ENCODE measurements around the gene EPC1.
"Not testable (repeated sequence)": the region's sequence is repeated elsewhere in the genome, so short reads cannot be mapped to it uniquely, and the experiment has no call there.

Gene EPC1

DNA sequence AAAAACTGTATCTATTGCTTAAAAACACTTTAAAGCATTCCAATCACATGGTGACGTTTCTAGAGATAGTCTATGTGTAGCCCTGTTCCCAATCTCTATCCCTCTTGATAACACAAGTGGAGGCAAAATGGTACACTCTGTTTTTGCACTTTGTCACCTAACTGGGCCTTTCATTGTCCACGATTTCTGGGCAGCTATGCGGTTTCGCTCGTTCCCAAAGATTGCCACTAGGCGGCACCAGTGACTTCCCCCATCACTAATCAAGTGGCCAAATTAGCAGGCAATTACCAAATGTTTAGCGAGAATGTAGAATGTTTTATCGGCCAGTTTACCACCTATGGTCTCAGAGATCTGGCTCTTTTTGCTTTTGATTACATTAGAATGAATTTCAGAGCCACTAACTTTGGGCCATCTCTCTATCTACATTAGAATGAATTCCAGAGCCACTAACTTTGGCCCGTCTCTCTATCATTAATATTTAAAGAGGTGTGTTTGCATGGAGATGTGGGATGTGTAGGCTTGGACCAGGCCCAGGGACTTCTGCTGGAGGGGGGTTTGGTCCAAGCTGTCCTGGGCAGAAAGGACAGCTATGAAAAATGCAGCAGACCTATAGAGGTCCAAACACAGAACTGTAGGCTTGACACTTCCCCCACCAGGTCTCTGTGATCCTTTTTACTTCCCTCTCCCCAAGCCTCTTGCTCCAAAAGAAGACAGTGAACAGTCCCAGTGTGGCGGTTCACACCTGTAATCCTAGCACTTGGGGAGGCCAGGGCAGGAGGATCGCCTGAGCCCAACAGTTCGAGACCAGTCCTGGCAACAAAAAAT, 90.1 kb downstream of the EPC1 start:
- peak; percentile 70 to 84 (median 79) for DNase-seq
- no peaks in the 10 kb centered on the region for H3K9me3 ChIP-seq (ENCODE audit: control extremely low read depth in 1 of 5, control insufficient read depth in 4 of 5, insufficient read depth in 2 of 5, low read depth in 1 of 5, low read length in 4 of 5)
- CTCF ChIA-PET, result interaction anchor here (0.6 to 4.5 kb wide), 15 partner anchors 9 to 752 kb away, joined by 3 to 20 read pairs (median 3); no protein-coding TSS in a partner anchor
- 20% methylated on average over 9 of the region's 12 CpGs for WGBS (ENCODE audit: insufficient coverage)
- no peaks in the 10 kb centered on the region for H3K36me3 ChIP-seq (ENCODE audit: control insufficient read depth in 4 of 4, insufficient read depth in 4 of 4, low read length in 3 of 4)
- H3K4me1 ChIP-seq (ENCODE audit: control extremely low read depth in 1 of 4, control insufficient read depth in 4 of 4, insufficient read depth in 4 of 4, low read length in 3 of 4), result peaks cover 0 to 2% (median 0%) of the 10 kb centered on the region in 4 experiments
- H3K4me3 ChIP-seq (ENCODE audit: control insufficient read depth in 1 of 7, extremely low read depth in 1 of 7, insufficient read depth in 4 of 7, low read depth in 2 of 7, low read length in 6 of 7), result peak overlapping the region in 2 of 7 experiments; percentile 16 to 34
- POLR2A ChIA-PET, result no interaction called here
- no peak overlapping the region for H3K27ac ChIP-seq (ENCODE audit: insufficient read depth in 1 of 2, low read depth in 1 of 2, low read length in 2 of 2, poor library complexity in 1 of 2, severe bottlenecking in 2 of 2)
- H3K27me3 ChIP-seq (replicated peaks in 2 of 5; ENCODE audit: control insufficient read depth in 4 of 5, insufficient read depth in 5 of 5, low read length in 4 of 5), result no peaks in the 10 kb centered on the region

DNA sequence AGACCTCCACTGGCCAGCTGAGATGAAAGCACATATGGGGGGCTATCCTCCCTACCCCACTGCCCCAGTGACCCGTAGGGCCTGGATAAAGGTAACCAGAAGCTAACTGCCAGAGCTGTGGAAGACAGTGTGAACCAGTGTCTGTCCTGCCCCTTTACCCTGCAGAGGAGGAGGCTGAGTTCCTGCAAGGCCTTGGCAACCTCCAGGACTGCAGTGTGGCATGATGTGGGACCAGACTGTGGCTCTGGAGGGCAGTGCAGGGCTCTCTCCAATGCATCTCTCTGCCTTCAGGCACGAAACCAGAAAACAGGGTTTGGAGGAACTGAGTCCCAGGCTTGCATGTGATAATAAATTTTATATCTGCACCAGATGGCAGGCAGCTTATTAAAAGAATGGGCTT, 93.1 kb downstream of the EPC1 start:
- Histone ChIP-seq H3K9me3 (ENCODE audit: control extremely low read depth in 1 of 5, control insufficient read depth in 4 of 5, insufficient read depth in 2 of 5, low read depth in 1 of 5, low read length in 4 of 5) (no peaks in the 10 kb centered on the region), H3K4me3 (ENCODE audit: control insufficient read depth in 1 of 7, extremely low read depth in 1 of 7, insufficient read depth in 4 of 7, low read depth in 2 of 7, low read length in 6 of 7) (no peak overlapping the region), H3K36me3 (ENCODE audit: control insufficient read depth in 4 of 4, insufficient read depth in 4 of 4, low read length in 3 of 4) (no peaks in the 10 kb centered on the region), H3K4me1 (ENCODE audit: control extremely low read depth in 1 of 4, control insufficient read depth in 4 of 4, insufficient read depth in 4 of 4, low read length in 3 of 4) (peaks cover 0 to 2% (median 0%) of the 10 kb centered on the region in 4 experiments), H3K27ac (ENCODE audit: insufficient read depth in 1 of 2, low read depth in 1 of 2, low read length in 2 of 2, poor library complexity in 1 of 2, severe bottlenecking in 2 of 2) (no peak overlapping the region), H3K27me3 (replicated peaks in 2 of 5; ENCODE audit: control insufficient read depth in 4 of 5, insufficient read depth in 5 of 5, low read length in 4 of 5) (no peaks in the 10 kb centered on the region)
- CTCF ChIA-PET, result interaction anchor here (0.7 to 4.5 kb wide), 5 partner anchors 9 to 123 kb away, joined by 3 to 20 read pairs (median 3); no protein-coding TSS in a partner anchor
- 90% methylated on average over 1 of the region's 2 CpGs for WGBS (ENCODE audit: insufficient coverage)
- POLR2A ChIA-PET, result no interaction called here
- no peak for DNase-seq

DNA sequence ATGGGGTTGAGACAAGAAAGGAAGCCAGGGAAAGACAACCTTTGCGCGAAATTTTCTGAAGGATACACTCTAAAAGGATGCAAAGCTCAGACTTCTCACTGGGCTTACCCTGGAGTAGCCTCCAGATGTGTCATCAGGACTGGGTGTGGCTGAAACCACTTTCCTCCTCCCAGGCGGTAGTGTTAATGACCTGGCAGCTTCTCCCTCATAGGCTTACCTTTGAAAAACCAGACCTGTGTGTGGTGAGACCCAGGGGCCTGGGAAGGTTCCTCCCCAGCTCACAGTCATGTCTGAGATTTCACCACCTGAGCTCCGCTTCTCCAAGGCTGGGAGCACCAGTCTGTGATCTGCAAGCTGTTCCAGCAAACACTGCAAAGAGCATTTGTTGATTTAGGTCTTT, 93.7 kb downstream of the EPC1 start:
- WGBS (ENCODE audit: insufficient coverage), result 100% methylated on average over 4 of the region's 4 CpGs
- ChIA-PET CTCF (interaction anchor here (0.7 to 1.2 kb wide), 3 partner anchors 9 to 124 kb away, joined by 3 read pairs; no protein-coding TSS in a partner anchor), POLR2A (no interaction called here)
- no peak overlapping the region for H3K27ac ChIP-seq (ENCODE audit: insufficient read depth in 1 of 2, low read depth in 1 of 2, low read length in 2 of 2, poor library complexity in 1 of 2, severe bottlenecking in 2 of 2)
- H3K27me3 ChIP-seq (replicated peaks in 2 of 5; ENCODE audit: control insufficient read depth in 4 of 5, insufficient read depth in 5 of 5, low read length in 4 of 5), result no peaks in the 10 kb centered on the region
- no peaks in the 10 kb centered on the region for H3K9me3 ChIP-seq (ENCODE audit: control extremely low read depth in 1 of 5, control insufficient read depth in 4 of 5, insufficient read depth in 2 of 5, low read depth in 1 of 5, low read length in 4 of 5)
- no peaks in the 10 kb centered on the region for H3K36me3 ChIP-seq (ENCODE audit: control insufficient read depth in 4 of 4, insufficient read depth in 4 of 4, low read length in 3 of 4)
- H3K4me3 ChIP-seq (ENCODE audit: control insufficient read depth in 1 of 7, extremely low read depth in 1 of 7, insufficient read depth in 4 of 7, low read depth in 2 of 7, low read length in 6 of 7), result no peak overlapping the region
- peaks cover 0 to 2% (median 0%) of the 10 kb centered on the region in 4 experiments for H3K4me1 ChIP-seq (ENCODE audit: control extremely low read depth in 1 of 4, control insufficient read depth in 4 of 4, insufficient read depth in 4 of 4, low read length in 3 of 4)
- no peak for DNase-seq

DNA sequence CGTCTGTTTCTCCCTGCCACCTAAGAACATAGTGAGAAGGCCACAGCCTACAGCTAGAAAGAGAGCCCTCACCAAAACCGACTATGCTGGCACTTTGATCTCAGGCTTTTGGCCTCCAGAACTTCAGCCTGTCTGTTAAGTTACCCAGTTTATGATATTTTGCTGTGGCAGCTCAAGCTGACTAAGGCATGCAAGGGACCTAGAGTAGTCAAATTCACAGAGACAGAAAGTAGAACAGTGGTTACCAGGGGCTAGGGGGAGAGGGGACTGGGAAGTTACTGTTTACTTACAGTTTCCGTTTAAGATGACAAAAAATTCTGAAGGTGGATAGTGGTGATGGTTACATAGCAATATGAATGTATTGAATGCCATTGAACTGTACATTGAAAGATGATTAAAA, 96.5 kb downstream of the EPC1 start:
- no CpG with 5 or more reads among the region's 3 CpGs for WGBS (ENCODE audit: insufficient coverage)
- POLR2A ChIA-PET, result interaction anchor here (0.6 kb wide), 1 partner anchor 15 kb away, joined by 3 read pairs; no protein-coding TSS in a partner anchor

DNA sequence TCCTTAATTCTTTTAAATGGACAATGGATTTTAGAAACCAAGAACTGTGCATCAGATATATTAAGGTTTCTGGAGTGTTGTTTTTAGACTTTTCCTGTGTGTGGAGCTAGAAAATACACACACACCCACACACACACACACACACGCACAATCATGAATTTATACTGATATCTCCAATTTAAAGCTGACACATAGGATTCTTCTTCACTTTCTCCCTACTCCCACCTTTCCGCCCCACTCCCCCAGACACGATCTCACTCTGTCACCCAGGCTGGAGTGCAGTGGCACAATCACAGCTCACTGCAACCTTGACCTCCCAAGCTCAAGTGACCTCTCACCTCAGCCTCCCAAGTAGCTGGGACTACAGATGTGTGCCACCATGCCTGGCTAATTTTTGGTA, 100.3 kb downstream of the EPC1 start:
- 100% methylated on average over 2 of the region's 3 CpGs for WGBS (ENCODE audit: insufficient coverage)
- POLR2A ChIA-PET, result interaction anchor here (0.5 kb wide), 1 partner anchor 61 kb away, joined by 3 read pairs; no protein-coding TSS in a partner anchor
- no peaks in the 10 kb centered on the region for H3K36me3 ChIP-seq (ENCODE audit: control insufficient read depth in 4 of 4, insufficient read depth in 4 of 4, low read length in 3 of 4)
- DNase-seq, result no peak
- no peak overlapping the region for H3K4me3 ChIP-seq (ENCODE audit: control insufficient read depth in 1 of 7, extremely low read depth in 1 of 7, insufficient read depth in 4 of 7, low read depth in 2 of 7, low read length in 6 of 7)
- H3K27me3 ChIP-seq (replicated peaks in 2 of 5; ENCODE audit: control insufficient read depth in 4 of 5, insufficient read depth in 5 of 5, low read length in 4 of 5), result no peaks in the 10 kb centered on the region
- H3K4me1 ChIP-seq (ENCODE audit: control extremely low read depth in 1 of 4, control insufficient read depth in 4 of 4, insufficient read depth in 4 of 4, low read length in 3 of 4), result no peaks in the 10 kb centered on the region
- H3K9me3 ChIP-seq (ENCODE audit: control extremely low read depth in 1 of 5, control insufficient read depth in 4 of 5, insufficient read depth in 2 of 5, low read depth in 1 of 5, low read length in 4 of 5), result no peaks in the 10 kb centered on the region
- CTCF ChIA-PET, result interaction anchor here (0.9 to 1.1 kb wide), 2 partner anchors 9 to 15 kb away, joined by 3 read pairs; no protein-coding TSS in a partner anchor
- H3K27ac ChIP-seq (ENCODE audit: insufficient read depth in 1 of 2, low read depth in 1 of 2, low read length in 2 of 2, poor library complexity in 1 of 2, severe bottlenecking in 2 of 2), result no peak overlapping the region

More for the DNA sequence above, 96.5 kb downstream of the EPC1 start:
- H3K4me1 ChIP-seq (ENCODE audit: control extremely low read depth in 1 of 4, control insufficient read depth in 4 of 4, insufficient read depth in 4 of 4, low read length in 3 of 4); H3K27ac ChIP-seq (ENCODE audit: insufficient read depth in 1 of 2, low read depth in 1 of 2, low read length in 2 of 2, poor library complexity in 1 of 2, severe bottlenecking in 2 of 2); H3K27me3 ChIP-seq (replicated peaks in 2 of 5; ENCODE audit: control insufficient read depth in 4 of 5, insufficient read depth in 5 of 5, low read length in 4 of 5); H3K36me3 ChIP-seq (ENCODE audit: control insufficient read depth in 4 of 4, insufficient read depth in 4 of 4, low read length in 3 of 4); H3K9me3 ChIP-seq (ENCODE audit: control extremely low read depth in 1 of 5, control insufficient read depth in 4 of 5, insufficient read depth in 2 of 5, low read depth in 1 of 5, low read length in 4 of 5); DNase-seq; H3K4me3 ChIP-seq (ENCODE audit: control insufficient read depth in 1 of 7, extremely low read depth in 1 of 7, insufficient read depth in 4 of 7, low read depth in 2 of 7, low read length in 6 of 7): not testable (repeated sequence)
- CTCF ChIA-PET, result interaction anchor here (0.8 to 1.7 kb wide), 6 partner anchors 9 to 116 kb away, joined by 3 to 9 read pairs (median 3); no protein-coding TSS in a partner anchor

DNA sequence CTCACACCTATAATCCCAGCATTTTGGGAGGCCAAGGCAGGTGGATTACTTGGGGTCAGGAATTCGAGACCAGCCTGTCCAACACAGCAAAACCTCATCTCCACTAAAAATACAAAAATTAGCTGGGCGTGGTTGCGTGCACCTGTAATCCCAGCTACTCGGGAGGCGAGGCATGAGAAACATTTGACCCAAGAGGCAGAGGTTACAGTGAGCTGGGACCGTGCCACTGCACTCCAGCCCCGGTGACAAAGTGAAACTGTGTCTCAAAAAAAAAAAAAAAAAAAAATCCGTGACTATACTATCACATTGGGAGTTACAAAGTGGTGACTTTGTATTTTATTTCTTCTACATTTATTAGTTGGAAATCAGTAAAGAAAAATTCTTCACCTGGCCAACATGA, 101.2 kb downstream of the EPC1 start:
- POLR2A ChIA-PET, result no interaction called here
- H3K36me3 ChIP-seq (ENCODE audit: control insufficient read depth in 4 of 4, insufficient read depth in 4 of 4, low read length in 3 of 4), result no peaks in the 10 kb centered on the region
- 80% methylated on average over 1 of the region's 8 CpGs for WGBS (ENCODE audit: insufficient coverage)

More for the DNA sequence above, 101.2 kb downstream of the EPC1 start:
- H3K27ac ChIP-seq (ENCODE audit: insufficient read depth in 1 of 2, low read depth in 1 of 2, low read length in 2 of 2, poor library complexity in 1 of 2, severe bottlenecking in 2 of 2), result no peak overlapping the region
- CTCF ChIA-PET, result interaction anchor here (0.9 to 1.1 kb wide), 2 partner anchors 10 to 16 kb away, joined by 3 read pairs; no protein-coding TSS in a partner anchor
- no peak for DNase-seq
- H3K4me3 ChIP-seq (ENCODE audit: control insufficient read depth in 1 of 7, extremely low read depth in 1 of 7, insufficient read depth in 4 of 7, low read depth in 2 of 7, low read length in 6 of 7), result no peak overlapping the region
- no peaks in the 10 kb centered on the region for H3K9me3 ChIP-seq (ENCODE audit: control extremely low read depth in 1 of 5, control insufficient read depth in 4 of 5, insufficient read depth in 2 of 5, low read depth in 1 of 5, low read length in 4 of 5)
- H3K27me3 ChIP-seq (replicated peaks in 2 of 5; ENCODE audit: control insufficient read depth in 4 of 5, insufficient read depth in 5 of 5, low read length in 4 of 5), result no peaks in the 10 kb centered on the region
- no peaks in the 10 kb centered on the region for H3K4me1 ChIP-seq (ENCODE audit: control extremely low read depth in 1 of 4, control insufficient read depth in 4 of 4, insufficient read depth in 4 of 4, low read length in 3 of 4)

Data from common myeloid progenitor, CD34-positive (primary cell).